Measurements from ENCODE around the gene ADAMTS6.

The ADAMTS6 gene

DNA sequence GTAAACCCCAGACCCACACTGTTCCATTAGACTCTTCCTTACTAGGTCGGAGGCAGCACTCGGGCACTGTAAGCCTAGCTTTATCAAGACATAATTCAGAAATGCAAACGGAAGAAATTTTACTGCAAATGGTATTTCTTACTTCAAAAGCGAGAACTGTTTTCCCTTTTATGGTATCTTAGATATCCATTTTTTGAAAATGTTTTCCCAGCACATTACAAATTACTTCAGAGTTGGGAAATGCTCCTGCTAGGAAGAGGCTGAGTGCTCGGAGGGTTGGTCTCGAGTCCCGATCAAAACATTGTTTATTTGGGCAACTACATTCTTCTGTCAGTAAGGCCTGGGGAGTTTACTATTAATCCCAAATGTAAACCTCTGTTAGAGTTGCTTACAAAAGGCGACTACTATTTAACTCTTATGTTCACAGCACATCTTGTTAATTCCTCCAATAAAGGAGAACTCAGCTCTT is 380.1 kb downstream of the ADAMTS6 start:
- DNase-seq (ENCODE audit: insufficient read length, low spot score) (no peak), FAIRE-seq (no peak)
- TF ChIP-seq POU2F2 (IDR thresholded peaks at IDR 0.05; ENCODE audit: low read depth, low read length), result no peak
- no peak for TF ChIP-seq POLR2A (IDR thresholded peaks at IDR 0.05; ENCODE audit: low read depth, low read length)
- no peak for TF ChIP-seq PAX5 (IDR thresholded peaks at IDR 0.05; ENCODE audit: insufficient read depth, low read length, severe bottlenecking)
- no peak for TF ChIP-seq POLR2AphosphoS5 (IDR thresholded peaks at IDR 0.05; ENCODE audit: low read depth, low read length)
- TF ChIP-seq SPI1 (IDR thresholded peaks at IDR 0.05; ENCODE audit: low read depth, low read length), result no peak
- no peak for TF ChIP-seq TAF1 (IDR thresholded peaks at IDR 0.05; ENCODE audit: low read depth, low read length)

DNA sequence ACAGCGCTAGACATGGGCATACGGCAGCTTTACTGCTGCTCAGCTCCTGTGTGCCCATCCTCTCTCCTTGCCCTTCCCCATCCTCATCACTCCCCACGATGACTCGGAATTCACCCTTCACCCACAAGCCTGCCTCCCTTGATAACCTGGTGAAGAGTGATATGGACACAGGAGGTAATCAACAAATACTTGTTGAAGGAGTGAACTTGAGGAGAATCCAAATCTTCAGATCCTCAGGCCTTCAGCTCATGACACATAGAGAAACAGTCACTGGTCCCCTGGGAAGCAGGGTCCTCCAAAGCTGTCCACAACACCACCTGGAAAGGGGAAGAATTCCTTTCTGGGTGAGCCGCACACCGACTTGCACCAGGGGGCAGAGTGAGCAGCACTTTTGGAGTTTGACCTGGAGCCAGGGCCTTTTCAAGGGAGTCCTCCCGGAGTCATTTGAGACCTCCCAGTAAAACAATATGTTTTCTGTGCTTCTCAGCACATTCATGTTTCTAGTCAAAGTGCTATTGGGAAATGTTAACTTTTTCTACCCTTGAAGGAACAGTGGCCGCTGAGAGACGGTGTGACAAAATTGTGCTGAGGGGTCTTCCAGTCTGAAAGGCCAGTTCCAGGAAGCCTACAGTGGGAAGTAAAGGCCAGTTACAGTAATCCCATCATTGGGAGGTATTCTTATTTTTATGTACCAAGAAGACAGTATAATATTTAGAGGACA is 380.6 kb downstream of the ADAMTS6 start:
- peak; percentile 33 for FAIRE-seq
- no peak for DNase-seq (ENCODE audit: insufficient read length, low spot score)
- TF ChIP-seq POLR2AphosphoS5 (IDR thresholded peaks at IDR 0.05; ENCODE audit: low read depth, low read length), result no peak
- no peak for TF ChIP-seq TAF1 (IDR thresholded peaks at IDR 0.05; ENCODE audit: low read depth, low read length)
- no peak for TF ChIP-seq SPI1 (IDR thresholded peaks at IDR 0.05; ENCODE audit: low read depth, low read length)
- no peak for TF ChIP-seq POLR2A (IDR thresholded peaks at IDR 0.05; ENCODE audit: low read depth, low read length)
- TF ChIP-seq POU2F2 (IDR thresholded peaks at IDR 0.05; ENCODE audit: low read depth, low read length), result no peak
- no peak for TF ChIP-seq PAX5 (IDR thresholded peaks at IDR 0.05; ENCODE audit: insufficient read depth, low read length, severe bottlenecking)

Data from GM12891 (cell line).